ENCODE measurements around the gene ABL2.
A peak's percentile ranks its signal among the peaks of the same experiment; 100 is the strongest.
"Not testable (repeated sequence)": the region's sequence is repeated elsewhere in the genome, so short reads cannot be mapped to it uniquely, and the experiment has no call there.

Gene ABL2

DNA sequence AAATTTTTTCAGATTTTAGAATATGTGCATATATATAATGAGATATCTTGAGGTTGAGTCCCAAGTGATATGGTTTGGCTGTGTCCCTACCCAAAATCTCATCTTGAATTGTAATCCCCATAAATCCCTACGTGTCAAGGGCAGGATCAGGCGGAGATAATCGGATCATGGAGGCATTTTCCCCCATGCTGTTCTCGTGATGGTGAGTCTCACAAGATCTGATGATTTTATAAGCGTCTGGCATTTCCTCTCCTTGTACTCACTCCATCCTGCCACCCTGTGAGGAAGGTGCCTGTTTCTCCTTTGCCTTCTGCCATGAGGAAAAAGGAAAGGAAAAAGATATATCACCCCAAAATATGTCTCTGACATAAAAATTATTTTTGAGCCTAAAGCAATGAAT lies 83.0 kb downstream of the ABL2 start:
- no peak for DNase-seq (ENCODE audit: low read depth)
- H3K4me3 ChIP-seq (ENCODE audit: low read length) = no peak overlapping the region
- TF ChIP-seq, protein P1, sequence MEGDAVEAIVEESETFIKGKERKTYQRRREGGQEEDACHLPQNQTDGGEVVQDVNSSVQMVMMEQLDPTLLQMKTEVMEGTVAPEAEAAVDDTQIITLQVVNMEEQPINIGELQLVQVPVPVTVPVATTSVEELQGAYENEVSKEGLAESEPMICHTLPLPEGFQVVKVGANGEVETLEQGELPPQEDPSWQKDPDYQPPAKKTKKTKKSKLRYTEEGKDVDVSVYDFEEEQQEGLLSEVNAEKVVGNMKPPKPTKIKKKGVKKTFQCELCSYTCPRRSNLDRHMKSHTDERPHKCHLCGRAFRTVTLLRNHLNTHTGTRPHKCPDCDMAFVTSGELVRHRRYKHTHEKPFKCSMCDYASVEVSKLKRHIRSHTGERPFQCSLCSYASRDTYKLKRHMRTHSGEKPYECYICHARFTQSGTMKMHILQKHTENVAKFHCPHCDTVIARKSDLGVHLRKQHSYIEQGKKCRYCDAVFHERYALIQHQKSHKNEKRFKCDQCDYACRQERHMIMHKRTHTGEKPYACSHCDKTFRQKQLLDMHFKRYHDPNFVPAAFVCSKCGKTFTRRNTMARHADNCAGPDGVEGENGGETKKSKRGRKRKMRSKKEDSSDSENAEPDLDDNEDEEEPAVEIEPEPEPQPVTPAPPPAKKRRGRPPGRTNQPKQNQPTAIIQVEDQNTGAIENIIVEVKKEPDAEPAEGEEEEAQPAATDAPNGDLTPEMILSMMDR (conservative IDR thresholded peaks at IDR 0.05; ENCODE audit: low read length) = no peak

DNA sequence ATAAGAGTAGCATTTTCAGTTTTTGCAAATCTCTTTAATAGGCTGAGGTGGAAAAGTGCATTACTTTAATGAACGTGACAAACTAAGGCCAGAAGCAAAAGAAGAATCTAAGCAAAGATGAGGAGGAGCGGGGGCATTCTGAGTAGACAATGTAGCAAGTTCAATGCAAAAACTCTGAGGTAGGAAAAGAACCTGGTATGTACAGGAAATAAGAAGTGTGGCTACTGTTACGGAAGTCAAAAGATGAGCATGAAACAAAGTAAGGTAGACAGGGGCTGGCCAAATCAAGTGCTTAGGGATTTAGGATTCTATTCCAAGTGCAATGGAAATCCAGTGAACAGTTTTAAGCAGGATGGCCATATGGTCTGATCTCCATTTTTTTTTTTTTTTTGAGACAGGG lies 84.0 kb downstream of the ABL2 start:
- DNase-seq (ENCODE audit: low read depth) = no peak
- no peak overlapping the region for H3K4me3 ChIP-seq (ENCODE audit: low read length)
- TF ChIP-seq, protein P1 (conservative IDR thresholded peaks at IDR 0.05; ENCODE audit: low read length) = no peak

DNA sequence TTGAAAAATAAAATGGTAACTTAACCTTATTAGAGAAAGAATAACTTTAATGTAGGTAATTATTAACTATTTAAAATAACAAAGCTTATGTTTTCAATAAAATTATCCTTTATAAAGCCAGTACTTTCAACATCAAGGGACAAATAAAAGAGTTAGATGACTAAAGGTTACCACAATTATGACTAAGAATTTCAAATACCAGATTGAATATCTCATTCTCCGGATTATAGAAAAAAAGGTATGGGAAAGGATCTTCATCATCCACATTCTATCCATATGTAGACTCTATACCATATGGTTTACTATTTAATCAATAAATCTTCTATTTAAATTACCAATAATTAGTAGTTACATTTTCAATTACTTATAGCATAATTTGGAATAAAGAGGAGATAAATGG lies 84.9 kb downstream of the ABL2 start:
- TF ChIP-seq, protein P1 (conservative IDR thresholded peaks at IDR 0.05; ENCODE audit: low read length) = no peak
- DNase-seq (ENCODE audit: low read depth) = no peak
- no peak overlapping the region for H3K4me3 ChIP-seq (ENCODE audit: low read length)

DNA sequence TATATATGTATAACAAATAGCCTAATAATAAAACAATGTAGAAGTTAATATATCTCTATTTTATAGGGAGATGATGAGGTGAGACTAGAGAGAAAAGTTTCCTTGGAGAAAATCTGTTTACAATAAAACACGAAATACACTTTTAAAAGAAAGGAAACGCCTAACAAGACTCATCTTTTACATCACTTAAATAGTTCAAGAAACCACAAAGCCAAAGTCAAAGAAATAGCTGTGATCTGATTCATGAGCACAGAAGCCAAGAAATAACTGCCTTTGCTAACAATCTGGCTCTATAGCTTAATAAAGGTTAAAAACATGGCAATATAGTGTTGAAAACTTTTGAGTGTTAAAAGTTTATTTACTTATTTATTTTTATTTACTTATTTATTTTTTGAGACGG lies 86.2 kb downstream of the ABL2 start:
- TF ChIP-seq, protein P1 (conservative IDR thresholded peaks at IDR 0.05; ENCODE audit: low read length) = no peak
- no peak overlapping the region for H3K4me3 ChIP-seq (ENCODE audit: low read length)
- peak; percentile 96 for DNase-seq (ENCODE audit: low read depth)

DNA sequence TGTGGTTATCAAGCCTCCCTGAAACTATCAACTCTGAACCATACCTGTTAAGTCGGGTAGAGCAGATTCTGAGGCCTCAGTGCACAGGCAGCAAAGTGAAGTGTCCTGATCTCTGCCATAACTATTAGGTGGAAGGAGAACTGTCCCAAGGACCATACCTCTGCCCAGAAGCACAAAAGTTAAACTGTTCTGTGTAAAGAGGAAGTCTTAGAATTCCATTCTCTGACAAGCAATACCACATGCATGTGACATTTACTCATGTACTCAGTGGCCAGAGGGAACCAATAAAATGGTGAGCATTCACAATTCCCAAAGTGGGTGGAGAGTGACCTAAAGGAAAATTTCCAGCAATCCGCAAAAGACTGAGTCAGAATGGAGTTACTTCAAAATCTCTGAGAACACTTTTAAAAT lies 86.6 kb downstream of the ABL2 start:
- TF ChIP-seq, protein P1 (conservative IDR thresholded peaks at IDR 0.05; ENCODE audit: low read length) = no peak
- H3K4me3 ChIP-seq (ENCODE audit: low read length) = peak overlapping the region; percentile 67
- peak; percentile 98 for DNase-seq (ENCODE audit: low read depth)

DNA sequence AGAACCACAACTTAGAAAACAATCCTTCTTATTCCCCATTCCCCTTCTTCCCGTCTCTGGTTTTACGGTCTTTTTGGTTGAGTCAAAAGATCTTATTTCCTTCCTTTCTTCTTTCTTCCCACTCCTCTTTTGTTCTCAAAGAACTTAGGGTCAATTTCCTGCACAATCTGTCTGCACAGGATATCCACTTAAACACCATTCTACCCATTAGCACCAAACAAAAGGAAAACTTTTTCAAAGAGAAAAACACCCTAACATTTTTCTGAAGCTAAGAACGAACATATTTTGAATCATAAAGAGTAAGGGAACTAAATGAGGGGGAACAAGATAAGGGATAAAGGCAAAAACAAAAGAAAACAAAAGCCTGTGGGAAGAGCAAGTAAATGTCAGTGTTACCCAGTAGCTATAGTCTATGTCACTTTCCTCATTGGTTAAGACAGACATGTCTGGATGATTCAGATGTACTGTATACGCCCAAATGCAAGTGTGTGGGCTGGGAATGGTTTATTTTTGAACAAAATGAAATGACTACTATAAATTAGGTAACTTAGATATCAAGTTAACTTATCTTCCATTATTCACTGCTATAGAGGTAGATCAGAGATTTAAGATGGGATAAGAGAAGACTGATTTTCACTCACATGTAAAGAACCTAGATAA lies 87.8 kb downstream of the ABL2 start:
- DNase-seq (ENCODE audit: low read depth) = peak; percentile 80
- TF ChIP-seq, protein P1 (conservative IDR thresholded peaks at IDR 0.05; ENCODE audit: low read length) = no peak
- H3K4me3 ChIP-seq (ENCODE audit: low read length) = peak overlapping the region; percentile 67

DNA sequence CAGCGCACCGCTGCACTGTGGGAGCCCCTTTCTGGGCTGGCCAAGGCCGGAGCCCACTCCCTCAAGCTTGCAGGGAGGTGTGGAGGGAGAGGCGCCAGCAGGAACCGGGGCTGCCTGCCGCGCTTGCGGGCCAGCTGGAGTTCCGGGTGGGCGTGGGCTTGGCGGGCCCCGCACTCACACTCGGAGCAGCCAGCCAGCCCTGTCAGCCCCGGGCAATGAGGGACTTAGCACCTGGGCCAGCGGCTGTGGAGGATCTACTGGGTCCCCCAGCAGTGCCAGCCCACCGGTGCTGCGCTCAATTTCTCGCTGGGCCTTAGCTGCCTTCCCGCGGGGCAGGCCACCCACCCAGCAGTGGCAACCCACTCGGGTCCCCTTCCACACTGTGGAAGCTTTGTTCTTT lies 90.7 kb downstream of the ABL2 start:
- DNase-seq (ENCODE audit: low read depth); H3K4me3 ChIP-seq (ENCODE audit: low read length): not testable (repeated sequence)

All from AG10803 (cell line).